HepG2 (cell line): ENCODE results near the gene ISOC2. TPM values are rescaled to one million over a fixed set of nuclear protein-coding genes. Genes with fewer than 3 reads are reported as not detected.
A peak's percentile ranks its signal among the peaks of the same experiment; 100 is the strongest.
"Not testable (repeated sequence)": the region's sequence is repeated elsewhere in the genome, so short reads cannot be mapped to it uniquely, and the experiment has no call there.

Experiments used
- ATAC-seq: fragments of 200-7000 bp; cut with Tn5 transposase; 3 replicates; pipeline ENCODE4 v1.9.1; 2020; ENCODE audit warnings: mild to moderate bottlenecking, moderate library complexity
- BruUV-seq: library from RNA; stranded (reverse); fragments of 400-500 nt; replicated peaks from 2 replicates; lab custom pipeline; 2021; lab: Mats Ljungman, UMichigan
- CTCF ChIA-PET: fragments of 300-600 bp; formaldehyde crosslinking; extraction: SDS; loops from one replicate; lab custom pipeline; 2021; ENCODE audit warnings: low total read pairs, inconsistent platforms, low intra/inter-chr PET ratio; lab: Yijun Ruan, JAX
- POLR2A ChIA-PET: fragments of 350-600 bp; sonication (Branson Sonifier 250); formaldehyde crosslinking; loops from one replicate; lab custom pipeline; 2020; ENCODE audit warnings: antibody characterized with exemption, inconsistent platforms; lab: Yijun Ruan, JAX
- DNase-seq: peaks from one replicate; pipeline ENCODE4 v3.0.0-alpha.2; 2015; ENCODE audit warnings: low spot score
- FAIRE-seq: peaks from 3 replicates; lab custom pipeline; 2011; peaks lifted over from hg19 to GRCh38; lab: Jason Lieb, UNC
- H2AFZ ChIP-seq: one replicate; pipeline ENCODE4 v1.6.1; 2011; ENCODE audit warnings: low read length, inconsistent platforms
- H3K27ac ChIP-seq: fragments of 300-600 bp; 3 replicates; pipeline ENCODE4 v1.8.0; 2011; ENCODE audit warnings: mixed run types, mild to moderate bottlenecking, mixed read lengths, low read length, inconsistent platforms; ENCODE audit not compliant: insufficient read depth; ENCODE audit errors: extremely low read length
- H3K27me3 ChIP-seq, 2 experiments: fragments of 200-600 bp in 1 of 2; 2 replicates in 1 of 2; 3 replicates in 1 of 2; pipeline versions ENCODE4 v1.6.0 to v1.8.0; 2011; ENCODE audit warnings: low read length in 2 of 2, mild to moderate bottlenecking in 2 of 2, moderate library complexity in 2 of 2, inconsistent platforms in 1 of 2; ENCODE audit not compliant: insufficient read depth in 2 of 2, control insufficient read depth in 1 of 2
- H3K36me3 ChIP-seq, 2 experiments: fragments of 200-600 bp in 1 of 2; replicated peaks in 1 of 2; 2 replicates in 1 of 2; 3 replicates in 1 of 2; pipeline versions ENCODE4 v1.5.1 to v1.8.0; 2011; ENCODE audit warnings: low read length in 2 of 2, inconsistent platforms in 1 of 2; ENCODE audit not compliant: insufficient read depth in 2 of 2, control insufficient read depth in 1 of 2
- H3K4me1 ChIP-seq: 2 replicates; pipeline ENCODE4 v1.5.1; 2012; ENCODE audit warnings: low read length, inconsistent platforms; ENCODE audit not compliant: insufficient read depth
- H3K4me2 ChIP-seq: 2 replicates; pipeline ENCODE4 v1.6.0; 2011; ENCODE audit warnings: low read depth, low read length, inconsistent platforms
- H3K4me3 ChIP-seq, 3 experiments: fragments of 200-600 bp in 1 of 3; sonication (generic), shearing (Covaris generic) in 1 of 3; replicated peaks in 1 of 3; 2 replicates each; pipeline ENCODE4 v1.5.1; 2011 to 2016; ENCODE audit warnings: low read length in 3 of 3, inconsistent platforms in 2 of 3, low read depth in 2 of 3, mild to moderate bottlenecking in 2 of 3, control low read depth in 1 of 3, mixed read lengths in 1 of 3; ENCODE audit not compliant: insufficient read depth in 1 of 3
- H3K79me2 ChIP-seq: one replicate; pipeline ENCODE4 v1.6.1; 2011; ENCODE audit warnings: low read length, inconsistent platforms; ENCODE audit not compliant: insufficient read depth
- H3K9ac ChIP-seq: 2 replicates; pipeline ENCODE4 v1.6.0; 2011; ENCODE audit warnings: mild to moderate bottlenecking, low read depth, low read length, inconsistent platforms; ENCODE audit not compliant: insufficient read depth
- H3K9me3 ChIP-seq: 2 replicates; pipeline ENCODE4 v1.5.1; 2012; ENCODE audit warnings: mild to moderate bottlenecking, low read length
- H4K20me1 ChIP-seq: 2 replicates; pipeline ENCODE4 v1.6.0; 2011; ENCODE audit warnings: inconsistent platforms, mild to moderate bottlenecking, low read length, moderate library complexity; ENCODE audit not compliant: insufficient read depth
- HNRNPL ChIP-seq: fragments of 200-400 bp; formaldehyde crosslinking; IDR thresholded peaks from 2 replicates; pipeline ENCODE4 v1.6.1; 2017; ENCODE audit warnings: mild to moderate bottlenecking, low read depth, low read length
- WGBS: methylation state at CpG from one replicate; pipeline ENCODE4 v1.1.6; 2017; ENCODE audit warnings: low lambda C conversion rate; 5-methylcytosine and 5-hydroxymethylcytosine counted together
- in situ Hi-C: cut with HindIII; loops from 2 replicates; pipeline ENCODE4 v1.10.0; 2017; ENCODE audit warnings: low pct_unique_long_range_greater_than_20kb; ENCODE audit not compliant: extremely low pct_ligation_motif_present
- intact Hi-C: fragments of 100-400 bp; cut with micrococcal nuclease; formaldehyde crosslinking; loops from one replicate; pipeline ENCODE4 v1.10.0; 2022; ENCODE audit not compliant: unreplicated experiment
- polyA plus RNA-seq, 8 experiments: library from polyadenylated mRNA; depleted of rRNA in 3 of 8; stranded (reverse) in 7 of 8; unstranded in 1 of 8; fragments of >200 nt; fragmentation: Illumina TruSeq in 4 of 8; extraction: Trizol in 4 of 8; gene quantifications; 2 replicates each; pipeline versions ENCODE4 v1.2.1 to v1.2.3, GENCODE V29; 2011 to 2016; ENCODE audit warnings: low read depth in 4 of 8, missing spikeins in 1 of 8, mixed read lengths in 1 of 8; ENCODE audit not compliant: insufficient read depth in 1 of 8
- total RNA-seq, 5 experiments: library from RNA; depleted of rRNA; stranded (reverse); fragments of >200 nt; fragmentation: Illumina TruSeq; extraction: Trizol; gene quantifications; 2 replicates each; pipeline ENCODE4 v1.2.3, GENCODE V29; 2016; ENCODE audit warnings: low read depth in 1 of 5
- TF ChIP-seq, protein P1 (sequence below): sonication (generic); formaldehyde crosslinking; IDR thresholded peaks from 2 replicates; pipeline ENCODE4 v1.9.0; 2021; ENCODE audit warnings: mild to moderate bottlenecking, missing genetic modification reagents

ISOC2 gene
- total and polyA plus RNA-seq, 2 of the 13 experiments (the other 11 are each of a cell fraction or from before 2014, with no cell fraction given), result 76.8 to 105 TPM

DNA sequence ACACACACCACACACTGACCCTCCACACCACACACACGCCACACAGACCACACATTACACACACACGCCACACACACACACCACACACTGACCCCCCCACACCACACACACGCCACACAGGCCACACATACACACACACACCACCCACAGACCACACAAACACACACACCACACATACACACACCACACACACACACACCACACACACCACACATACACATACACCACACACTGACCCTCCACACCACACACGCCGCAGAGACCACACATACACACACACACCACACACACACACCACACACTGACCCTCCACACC is 13.3 kb downstream of the ISOC2 start:
- in situ Hi-C loops, result not testable (repeated sequence)

More for the DNA sequence above, 13.3 kb downstream of the ISOC2 start:
- POLR2A ChIA-PET, H3K9me3 ChIP-seq, H2AFZ ChIP-seq, intact Hi-C loops, H3K4me2 ChIP-seq, H3K9ac ChIP-seq, H3K36me3 ChIP-seq, H3K79me2 ChIP-seq, DNase-seq, H4K20me1 ChIP-seq, BruUV-seq, FAIRE-seq, H3K4me1 ChIP-seq, CTCF ChIA-PET: not testable (repeated sequence)
- WGBS, result 80% methylated on average over 5 of the region's 5 CpGs
- TF ChIP-seq HNRNPL, result peak; percentile 61; the same call in 1 of the 2 replicates
- TF ChIP-seq, protein P1, sequence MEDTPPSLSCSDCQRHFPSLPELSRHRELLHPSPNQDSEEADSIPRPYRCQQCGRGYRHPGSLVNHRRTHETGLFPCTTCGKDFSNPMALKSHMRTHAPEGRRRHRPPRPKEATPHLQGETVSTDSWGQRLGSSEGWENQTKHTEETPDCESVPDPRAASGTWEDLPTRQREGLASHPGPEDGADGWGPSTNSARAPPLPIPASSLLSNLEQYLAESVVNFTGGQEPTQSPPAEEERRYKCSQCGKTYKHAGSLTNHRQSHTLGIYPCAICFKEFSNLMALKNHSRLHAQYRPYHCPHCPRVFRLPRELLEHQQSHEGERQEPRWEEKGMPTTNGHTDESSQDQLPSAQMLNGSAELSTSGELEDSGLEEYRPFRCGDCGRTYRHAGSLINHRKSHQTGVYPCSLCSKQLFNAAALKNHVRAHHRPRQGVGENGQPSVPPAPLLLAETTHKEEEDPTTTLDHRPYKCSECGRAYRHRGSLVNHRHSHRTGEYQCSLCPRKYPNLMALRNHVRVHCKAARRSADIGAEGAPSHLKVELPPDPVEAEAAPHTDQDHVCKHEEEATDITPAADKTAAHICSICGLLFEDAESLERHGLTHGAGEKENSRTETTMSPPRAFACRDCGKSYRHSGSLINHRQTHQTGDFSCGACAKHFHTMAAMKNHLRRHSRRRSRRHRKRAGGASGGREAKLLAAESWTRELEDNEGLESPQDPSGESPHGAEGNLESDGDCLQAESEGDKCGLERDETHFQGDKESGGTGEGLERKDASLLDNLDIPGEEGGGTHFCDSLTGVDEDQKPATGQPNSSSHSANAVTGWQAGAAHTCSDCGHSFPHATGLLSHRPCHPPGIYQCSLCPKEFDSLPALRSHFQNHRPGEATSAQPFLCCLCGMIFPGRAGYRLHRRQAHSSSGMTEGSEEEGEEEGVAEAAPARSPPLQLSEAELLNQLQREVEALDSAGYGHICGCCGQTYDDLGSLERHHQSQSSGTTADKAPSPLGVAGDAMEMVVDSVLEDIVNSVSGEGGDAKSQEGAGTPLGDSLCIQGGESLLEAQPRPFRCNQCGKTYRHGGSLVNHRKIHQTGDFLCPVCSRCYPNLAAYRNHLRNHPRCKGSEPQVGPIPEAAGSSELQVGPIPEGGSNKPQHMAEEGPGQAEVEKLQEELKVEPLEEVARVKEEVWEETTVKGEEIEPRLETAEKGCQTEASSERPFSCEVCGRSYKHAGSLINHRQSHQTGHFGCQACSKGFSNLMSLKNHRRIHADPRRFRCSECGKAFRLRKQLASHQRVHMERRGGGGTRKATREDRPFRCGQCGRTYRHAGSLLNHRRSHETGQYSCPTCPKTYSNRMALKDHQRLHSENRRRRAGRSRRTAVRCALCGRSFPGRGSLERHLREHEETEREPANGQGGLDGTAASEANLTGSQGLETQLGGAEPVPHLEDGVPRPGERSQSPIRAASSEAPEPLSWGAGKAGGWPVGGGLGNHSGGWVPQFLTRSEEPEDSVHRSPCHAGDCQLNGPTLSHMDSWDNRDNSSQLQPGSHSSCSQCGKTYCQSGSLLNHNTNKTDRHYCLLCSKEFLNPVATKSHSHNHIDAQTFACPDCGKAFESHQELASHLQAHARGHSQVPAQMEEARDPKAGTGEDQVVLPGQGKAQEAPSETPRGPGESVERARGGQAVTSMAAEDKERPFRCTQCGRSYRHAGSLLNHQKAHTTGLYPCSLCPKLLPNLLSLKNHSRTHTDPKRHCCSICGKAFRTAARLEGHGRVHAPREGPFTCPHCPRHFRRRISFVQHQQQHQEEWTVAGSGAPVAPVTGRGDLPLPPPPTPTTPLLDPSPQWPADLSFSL (CRISPR knock-in tag), result peak; percentile 96
- TF ChIP-seq, all 625 proteins: peak for 2; not testable (repeated sequence) for 623
- H3K4me3 ChIP-seq, H3K27ac ChIP-seq, ATAC-seq: not testable (repeated sequence)
- peaks cover 3 to 48% of the 10 kb centered on the region in 2 experiments; a peak in 4 of 5 replicates for H3K27me3 ChIP-seq
